GM12878 (cell line): ENCODE data around the gene PDCD11. TPM values are rescaled to one million over a fixed set of nuclear protein-coding genes. Genes with fewer than 3 reads are reported as not detected.

Experiments used
- ATAC-seq: fragments of 200-7000 bp; cut with Tn5 transposase; 3 replicates; pipeline ENCODE4 v1.9.1; 2020; ENCODE audit warnings: mild to moderate bottlenecking, moderate library complexity
- BruUV-seq: library from RNA; stranded (reverse); fragments of 400-500 nt; replicated peaks from 2 replicates; lab custom pipeline; 2021; lab: Mats Ljungman, UMichigan
- CTCF ChIA-PET: fragments of 300-600 bp; sonication (Branson Sonifier 250); formaldehyde crosslinking; extraction: SDS; loops from one replicate; lab custom pipeline; 2021; ENCODE audit warnings: inconsistent platforms; lab: Yijun Ruan, JAX
- POLR2A ChIA-PET: fragments of 350-600 bp; formaldehyde crosslinking; extraction: SDS; loops from one replicate; lab custom pipeline; 2021; ENCODE audit warnings: inconsistent platforms; lab: Charles Lee
- RAD21 ChIA-PET: fragments of 300-600 bp; sonication (Branson Sonifier 250); formaldehyde crosslinking; loops from one replicate; lab custom pipeline; 2023; ENCODE audit warnings: antibody characterized with exemption; ENCODE audit not compliant: unreplicated experiment; lab: Charles Lee
- SMC1A ChIA-PET: fragments of 300-600 bp; sonication (Branson Sonifier 250); formaldehyde crosslinking; loops from one replicate; lab custom pipeline; 2023; ENCODE audit not compliant: unreplicated experiment, uncharacterized antibody; lab: Charles Lee
- DNase-seq: peaks from one replicate; pipeline ENCODE4 v3.0.0-alpha.2; 2011; ENCODE audit warnings: low read depth, low spot score
- FAIRE-seq: peaks from 3 replicates; lab custom pipeline; 2011; peaks lifted over from hg19 to GRCh38; lab: Jason Lieb, UNC
- H2AFZ ChIP-seq: 2 replicates; pipeline ENCODE4 v1.6.0; 2011; ENCODE audit warnings: low read depth, low read length, control low read depth; ENCODE audit not compliant: control insufficient read depth
- H3K27ac ChIP-seq: 2 replicates; pipeline ENCODE4 v1.5.1; 2011; ENCODE audit warnings: control low read depth; ENCODE audit not compliant: control insufficient read depth, insufficient read depth
- H3K27me3 ChIP-seq, 2 experiments: replicated peaks in 1 of 2; 2 replicates each; pipeline versions ENCODE4 v1.6.0 to v1.6.1; 2011; ENCODE audit warnings: low read length in 1 of 2; ENCODE audit not compliant: control insufficient read depth in 2 of 2, insufficient read depth in 2 of 2
- H3K36me3 ChIP-seq, 2 experiments: 2 replicates each; pipeline ENCODE4 v1.5.1; 2011; ENCODE audit warnings: low read length in 1 of 2; ENCODE audit not compliant: control insufficient read depth in 2 of 2, insufficient read depth in 2 of 2
- H3K4me1 ChIP-seq: 2 replicates; pipeline ENCODE4 v1.6.1; 2011; ENCODE audit warnings: mild to moderate bottlenecking, low read length, moderate library complexity, mixed read lengths; ENCODE audit not compliant: control insufficient read depth, insufficient read depth
- H3K4me2 ChIP-seq: 2 replicates; pipeline ENCODE4 v1.6.0; 2011; ENCODE audit warnings: control low read depth; ENCODE audit not compliant: control insufficient read depth, insufficient read depth
- H3K4me3 ChIP-seq: fragments of 200-600 bp; sonication (generic); 2 replicates; pipeline ENCODE4 v1.5.1; 2016
- H3K79me2 ChIP-seq: 2 replicates; pipeline ENCODE4 v1.6.0; 2011; ENCODE audit warnings: low read length; ENCODE audit not compliant: control insufficient read depth, insufficient read depth
- H3K9ac ChIP-seq: 2 replicates; pipeline ENCODE4 v1.8.0; 2011; ENCODE audit warnings: low read length, control low read depth, mixed read lengths; ENCODE audit not compliant: control insufficient read depth, insufficient read depth
- H3K9me3 ChIP-seq: replicated peaks from 3 replicates; pipeline ENCODE4 v1.5.1; 2011; ENCODE audit warnings: mild to moderate bottlenecking, low read length; ENCODE audit not compliant: control insufficient read depth, insufficient read depth
- H4K20me1 ChIP-seq: 2 replicates; pipeline ENCODE4 v1.6.0; 2011; ENCODE audit not compliant: control insufficient read depth, insufficient read depth
- BACH1 ChIP-seq: fragments of 450-650 bp; IDR thresholded peaks from 2 replicates; pipeline ENCODE4 v1.6.1; 2017; ENCODE audit warnings: mild to moderate bottlenecking, borderline replicate concordance
- BMI1 ChIP-seq: fragments of 450-650 bp; IDR thresholded peaks from 2 replicates; pipeline ENCODE4 v1.6.1; 2016; ENCODE audit warnings: mild to moderate bottlenecking, moderate library complexity, borderline replicate concordance
- ESRRA ChIP-seq: IDR thresholded peaks from 2 replicates; pipeline ENCODE4 v1.6.1; 2012; ENCODE audit warnings: mild to moderate bottlenecking, low read length, improper control_type of control experiment
- HCFC1 ChIP-seq: fragments of 150-350 bp; IDR thresholded peaks from 2 replicates; pipeline ENCODE4 v1.6.1; 2014; ENCODE audit warnings: low read length
- HSF1 ChIP-seq: fragments of 150-350 bp; IDR thresholded peaks from 2 replicates; pipeline ENCODE4 v1.6.1; 2014; ENCODE audit warnings: mild to moderate bottlenecking, low read depth, low read length
- IRF3 ChIP-seq: fragments of 450-650 bp; IDR thresholded peaks from 2 replicates; pipeline ENCODE4 v1.6.1; 2014; ENCODE audit warnings: mild to moderate bottlenecking
- KAT2A ChIP-seq: conservative IDR thresholded peaks from 2 replicates; pipeline ENCODE4 v1.6.1; 2011; ENCODE audit warnings: low read depth, low read length; ENCODE audit not compliant: control insufficient read depth
- SIN3A ChIP-seq: IDR thresholded peaks from 2 replicates; pipeline ENCODE4 v1.6.1; 2012; ENCODE audit warnings: low read depth, low read length, improper control_type of control experiment
- SMAD5 ChIP-seq: IDR thresholded peaks from 2 replicates; pipeline ENCODE4 v1.6.1; 2016; ENCODE audit warnings: antibody characterized with exemption, low read depth
- SREBF2 ChIP-seq: IDR thresholded peaks from 2 replicates; pipeline ENCODE4 v1.6.1; 2012; ENCODE audit warnings: mild to moderate bottlenecking, low read length
- YY1 ChIP-seq: IDR thresholded peaks from 2 replicates; pipeline ENCODE4 v1.6.1; 2011; ENCODE audit warnings: low read depth, mild to moderate bottlenecking, low read length
- ZBED1 ChIP-seq: IDR thresholded peaks from 2 replicates; pipeline ENCODE4 v1.6.1; 2016; ENCODE audit warnings: borderline replicate concordance
- WGBS: methylation state at CpG from one replicate; pipeline ENCODE4 v1.1.6; 2016; ENCODE audit warnings: low lambda C conversion rate; ENCODE audit not compliant: insufficient replicate concordance, insufficient coverage; ENCODE audit errors: missing lambda C conversion rate; 5-methylcytosine and 5-hydroxymethylcytosine counted together
- in situ Hi-C: fragments of 300-500 bp; cut with MboI; formaldehyde crosslinking; loops from 9 replicates; pipeline ENCODE4 v1.14.3; 2018; ENCODE audit warnings: mixed read lengths
- intact Hi-C: fragments of 100-400 bp; cut with micrococcal nuclease; formaldehyde crosslinking; loops from one replicate; pipeline ENCODE4 v1.14.2; 2022; ENCODE audit not compliant: unreplicated experiment
- polyA plus RNA-seq, 11 experiments: library from polyadenylated mRNA; depleted of rRNA in 4 of 11; unstranded in 6 of 11; stranded (reverse) in 5 of 11; fragments of >200 nt; fragmentation: Nextera tagmentation in 4 of 11; fragmentation: Illumina TruSeq in 1 of 11; extraction: Ambion mirVana in 4 of 11; extraction: Trizol in 1 of 11; gene quantifications; 1 replicate in 1 of 11; 2 replicates in 10 of 11; pipeline versions ENCODE4 v1.2.1 to v1.2.3, GENCODE V29; 2011 to 2016; ENCODE audit warnings: inconsistent platforms in 2 of 11, missing spikeins in 2 of 11, low read depth in 1 of 11
- total RNA-seq, 4 experiments: library from RNA; depleted of rRNA in 3 of 4; stranded (reverse); fragments of >200 nt in 3 of 4; fragmentation: Illumina TruSeq in 1 of 4; extraction: Trizol in 1 of 4; gene quantifications; 2 replicates each; pipeline versions ENCODE4 v1.2.1 to v1.2.3, GENCODE V29; 2013 to 2021

The PDCD11 gene
- total and polyA plus RNA-seq, 10 of the 15 experiments (the other 5 are each of a cell fraction or from before 2014, with no cell fraction given): 13.9 to 69.7 (median 44.8) TPM

- DNase-seq (no peak), FAIRE-seq (no peak), ATAC-seq (no peak)
- Histone ChIP-seq H3K4me2 (no peak overlapping the region), H3K9me3 (no peaks in the 10 kb centered on the region), H3K4me3 (no peak overlapping the region), H3K79me2 (no peaks in the 10 kb centered on the region), H3K4me1 (0 out of 2 replicates have a peak, but pooled peaks cover 2% of the 10 kb centered on the region), H3K27me3 (no peaks in the 10 kb centered on the region), H4K20me1 (no peaks in the 10 kb centered on the region), H3K27ac (no peak overlapping the region), H3K9ac (no peak overlapping the region), H2AFZ (no peak overlapping the region), H3K36me3 (peaks cover 40 to 53% of the 10 kb centered on the region in 2 experiments)
- TF ChIP-seq YY1 (no peak), HSF1 (no peak), BMI1 (no peak)
- in situ Hi-C loops (no loop called here), intact Hi-C loops (no loop called here)
- ChIA-PET SMC1A (interaction anchor here (1.4 to 1.8 kb wide), 2 partner anchors 10 to 45 kb away, joined by 3 to 5 read pairs; no protein-coding TSS in a partner anchor), CTCF (interaction anchor here (17.8 kb wide), 1 partner anchor 38 kb away, joined by 163 read pairs; the partner anchor contains the start of gene CALHM3), POLR2A (no interaction called here), RAD21 (interaction anchor here (0.6 kb wide), 1 partner anchor 43 kb away, joined by 4 read pairs; no protein-coding TSS in a partner anchor)
- no TSS peak for BruUV-seq
- WGBS: 93% methylated on average over 10 of the region's 14 CpGs
Observed at GRCh38 chr10:103440416-103440815, 44.0 kb downstream of the PDCD11 start.

- Histone ChIP-seq H3K27me3 (no peaks in the 10 kb centered on the region), H3K9me3 (no peaks in the 10 kb centered on the region), H3K4me2 (no peak overlapping the region), H3K4me1 (0 out of 2 replicates have a peak, but pooled peaks cover 2% of the 10 kb centered on the region)
- in situ Hi-C loops: no loop called here
- ChIA-PET RAD21 (no interaction called here), SMC1A (interaction anchor here (1.4 kb wide), 1 partner anchor 10 kb away, joined by 3 read pairs; no protein-coding TSS in a partner anchor)
- TF ChIP-seq SMAD5 (no peak), SREBF2 (no peak), ESRRA (no peak), KAT2A (no peak), BMI1 (no peak), IRF3 (no peak), ZBED1 (no peak), HCFC1 (no peak), BACH1 (no peak), SIN3A (no peak)
- TF ChIP-seq, all 136 proteins: peak for 0
- ChIA-PET POLR2A (interaction anchor here (1.5 kb wide), 1 partner anchor 10 kb away, joined by 4 read pairs; no protein-coding TSS in a partner anchor), CTCF (interaction anchor here (17.8 kb wide), 1 partner anchor 37 kb away, joined by 163 read pairs; the partner anchor contains the start of gene CALHM3)
- FAIRE-seq (no peak), ATAC-seq (no peak), DNase-seq (no peak)
- H3K9ac ChIP-seq: no peak overlapping the region
- H2AFZ ChIP-seq: no peak overlapping the region
- no peak overlapping the region for H3K4me3 ChIP-seq
- no peaks in the 10 kb centered on the region for H4K20me1 ChIP-seq
- peaks cover 39 to 54% of the 10 kb centered on the region in 2 experiments for H3K36me3 ChIP-seq
- no TSS peak for BruUV-seq
- WGBS: 90% methylated on average over 8 of the region's 8 CpGs
- intact Hi-C loops: no loop called here
- H3K79me2 ChIP-seq: no peaks in the 10 kb centered on the region
- H3K27ac ChIP-seq: no peak overlapping the region
Observed at GRCh38 chr10:103441206-103441605, 44.8 kb downstream of the PDCD11 start.
